Fibroblast of skin of right biceps (primary cell): ENCODE measurements around the gene ACSS1.

ENCODE experiments used
- DNase-seq: peaks from one replicate; pipeline ENCODE4 v3.0.0-alpha.2; 2013

The ACSS1 gene

DNA sequence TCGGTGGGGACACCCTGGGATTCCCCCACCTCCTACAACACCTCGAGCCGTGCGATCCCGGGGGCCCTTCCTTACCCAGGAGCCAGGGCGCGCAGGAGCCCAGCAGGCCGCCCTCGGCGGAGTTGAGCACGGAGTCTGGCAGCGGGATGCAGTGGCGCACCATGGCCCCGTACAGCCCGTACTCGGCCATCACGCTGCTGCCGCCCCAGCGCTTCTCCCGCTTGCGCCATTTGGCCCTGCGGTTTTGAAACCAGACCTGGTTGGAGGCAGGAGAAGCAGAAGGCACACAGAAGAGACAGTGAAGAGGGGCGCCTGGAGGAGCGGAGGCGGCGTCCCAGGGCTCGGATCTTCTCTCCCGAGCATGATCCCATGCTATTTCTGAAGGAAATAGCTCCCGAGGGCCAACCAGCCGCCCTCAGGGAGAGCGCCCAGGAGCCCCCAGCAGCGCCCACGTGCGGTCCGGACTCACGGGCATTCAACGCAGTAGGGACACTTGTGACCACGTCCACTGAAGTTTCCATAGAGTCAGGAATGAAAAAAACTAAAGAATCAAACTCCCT is 19.8 kb upstream of the ACSS1 start:
- no peak for DNase-seq

DNA sequence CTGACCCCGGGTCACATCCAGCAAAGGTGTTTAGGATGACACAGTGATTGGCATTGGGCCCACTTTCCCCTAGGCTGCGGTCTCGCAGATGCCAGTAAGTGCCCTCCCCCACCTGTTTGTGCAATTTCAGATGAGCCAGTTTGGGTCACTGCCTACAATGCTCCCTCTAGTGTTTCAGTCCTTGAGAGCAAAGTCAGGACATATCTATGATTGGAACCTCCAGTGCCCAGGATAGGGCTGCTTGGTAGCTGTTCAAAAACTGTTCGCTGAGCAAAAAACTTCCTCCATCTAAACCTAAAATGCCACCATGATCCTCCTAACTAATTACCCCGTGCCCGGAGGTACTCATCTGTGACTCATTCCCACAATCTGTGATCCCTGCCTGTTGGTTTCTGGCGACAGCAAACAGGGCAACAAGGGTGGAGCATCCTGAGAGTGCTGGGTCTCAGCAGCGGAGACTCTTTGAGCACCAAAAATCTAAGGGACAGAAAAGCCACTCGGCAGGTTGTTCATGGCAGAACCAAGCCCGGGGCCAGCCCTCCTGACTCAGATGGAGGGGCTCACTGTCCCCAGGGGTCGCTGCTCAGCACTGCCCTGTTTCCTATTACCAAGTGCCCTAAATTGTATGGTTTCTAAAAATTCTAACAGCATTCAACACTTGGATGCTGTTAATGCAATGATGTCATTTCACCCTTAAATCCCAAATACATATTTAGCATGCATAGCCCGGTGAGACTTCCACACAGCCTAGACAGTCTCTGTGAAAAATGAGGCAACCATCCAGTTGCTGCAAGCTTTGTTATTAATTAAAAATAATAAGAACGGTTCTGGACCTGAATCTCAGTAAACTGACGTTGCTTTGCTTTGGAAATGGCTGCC is 19.0 kb upstream of the ACSS1 start:
- DNase-seq = no peak

DNA sequence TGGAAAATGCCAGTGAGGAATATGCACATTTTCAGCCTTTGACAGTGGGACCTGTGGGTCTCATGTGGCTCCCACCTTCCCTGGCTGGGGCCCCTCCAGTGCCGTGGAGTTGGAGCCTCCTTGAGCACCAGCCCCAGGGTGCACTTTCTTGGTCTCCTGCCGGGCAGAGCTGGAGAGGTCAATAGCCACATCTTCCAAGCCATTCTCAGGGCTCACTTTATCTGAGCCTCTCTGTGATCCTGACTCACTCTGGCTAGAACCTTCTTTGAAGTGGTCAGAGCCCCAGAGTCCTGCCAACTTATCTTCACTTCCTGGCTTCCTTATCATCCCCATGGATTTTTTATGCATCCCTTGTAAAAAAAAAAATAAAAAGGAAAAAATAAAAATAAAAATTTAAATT is 18.3 kb upstream of the ACSS1 start:
- DNase-seq = no peak

DNA sequence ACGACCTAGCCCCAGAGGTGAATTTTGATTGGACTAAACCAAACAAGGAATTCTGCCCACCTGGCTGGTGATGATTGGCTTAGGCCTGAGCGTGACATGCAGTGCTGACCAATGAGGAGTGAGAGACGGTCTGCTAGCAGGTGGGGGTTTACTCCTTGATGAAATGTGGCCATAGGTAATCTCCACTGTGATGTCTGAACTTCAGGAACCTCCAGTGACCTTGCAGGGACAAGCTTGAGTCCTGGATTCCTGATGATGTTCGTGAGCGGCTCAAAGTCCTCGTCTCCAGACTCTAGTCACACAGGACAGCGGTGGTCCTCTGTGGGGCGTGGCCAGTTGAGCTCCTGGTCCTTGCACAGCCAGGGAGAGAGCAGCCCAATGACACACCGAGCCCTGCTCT is 15.6 kb upstream of the ACSS1 start:
- DNase-seq = no peak

GRCh38 chr20:25072226-25072811 is 14.4 kb upstream of the ACSS1 start:
- DNase-seq = no peak

GRCh38 chr20:25071734-25072133 is 13.8 kb upstream of the ACSS1 start:
- no peak for DNase-seq

- DNase-seq = no peak
These were observed 13.0 kb upstream of the ACSS1 start for GRCh38 chr20:25070821-25071473.

GRCh38 chr20:25067102-25067987 is 9.4 kb upstream of the ACSS1 start:
- DNase-seq = no peak

GRCh38 chr20:25066386-25066785 is 8.4 kb upstream of the ACSS1 start:
- no peak for DNase-seq

DNA sequence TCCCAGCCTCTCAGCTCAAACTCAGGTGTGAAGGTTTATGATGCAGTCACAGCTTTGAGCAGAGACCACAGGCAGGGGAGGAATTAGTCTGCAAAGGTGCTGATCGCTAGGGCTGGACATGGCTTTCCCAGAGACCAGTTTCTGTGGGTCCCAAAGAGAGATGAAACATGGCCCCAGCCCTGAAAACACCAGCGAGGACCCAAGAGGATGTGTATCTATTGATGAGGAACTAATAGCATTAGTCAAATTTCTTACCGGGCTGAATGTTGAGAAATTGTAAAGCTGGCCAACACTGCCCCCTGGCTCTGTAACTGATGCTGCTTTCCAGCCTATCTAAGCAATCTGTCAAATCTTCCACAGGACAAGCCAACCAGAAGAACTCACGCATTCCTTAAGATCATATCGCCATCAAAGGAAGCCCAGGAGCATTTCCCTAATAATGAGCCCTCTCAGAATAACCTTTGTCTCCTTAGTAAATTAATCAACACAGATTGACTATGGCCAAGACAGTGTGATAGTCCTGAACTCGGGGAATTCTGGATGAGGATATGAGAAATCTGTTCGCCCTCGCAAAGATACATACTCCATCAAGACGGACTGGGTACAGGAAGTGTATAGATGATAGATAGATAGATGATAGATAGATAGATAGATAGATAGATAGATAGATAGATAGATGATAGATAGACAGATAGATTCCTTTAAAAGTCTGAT is 7.8 kb upstream of the ACSS1 start:
- DNase-seq = peak; percentile 49

- DNase-seq = no peak
These were observed 7.2 kb upstream of the ACSS1 start for GRCh38 chr20:25065072-25065624.

GRCh38 chr20:25064561-25065071 is 6.7 kb upstream of the ACSS1 start:
- no peak for DNase-seq

DNA sequence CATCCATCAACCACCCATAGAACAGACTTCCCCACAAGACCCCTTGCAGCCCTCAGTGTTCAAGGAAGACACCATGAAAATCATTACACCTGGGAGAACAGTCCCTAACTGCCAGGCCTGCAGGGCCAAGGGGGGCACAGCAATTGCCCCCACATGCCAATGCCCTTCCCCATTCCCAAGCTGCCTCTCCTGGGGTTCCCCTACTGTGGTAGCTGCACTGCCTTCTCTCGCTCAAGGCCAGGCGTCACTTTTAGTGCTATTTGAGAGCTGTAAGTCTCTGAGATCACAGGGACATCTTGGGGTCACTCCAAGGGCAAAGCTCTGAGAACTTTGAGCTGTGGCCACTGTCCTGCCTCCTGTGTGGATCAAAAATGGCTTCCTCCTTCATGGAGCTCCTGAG is 6.0 kb upstream of the ACSS1 start:
- DNase-seq = no peak

GRCh38 chr20:25063546-25063945 is 5.6 kb upstream of the ACSS1 start:
- DNase-seq = no peak

DNA sequence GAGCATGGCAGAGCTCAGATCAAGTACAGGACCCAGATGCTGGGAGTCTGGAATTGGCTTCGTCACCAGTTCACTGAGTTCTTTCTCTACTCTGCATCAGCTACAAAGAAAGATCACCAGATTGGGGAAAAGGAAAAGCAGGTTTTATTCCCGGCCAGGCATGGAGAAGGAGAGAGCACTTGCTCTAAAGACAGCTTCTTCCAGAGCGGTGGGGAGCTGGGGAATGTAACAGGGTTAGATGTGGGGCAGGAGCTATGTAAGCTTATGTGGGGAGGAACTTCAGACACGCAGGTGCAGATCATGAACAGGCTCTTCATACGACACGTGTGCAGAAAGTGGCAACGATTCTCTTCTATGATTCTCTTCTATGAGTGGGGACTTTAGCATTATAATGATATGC is 4.9 kb upstream of the ACSS1 start:
- no peak for DNase-seq

GRCh38 chr20:25061821-25062530 is 4.0 kb upstream of the ACSS1 start:
- DNase-seq = no peak

GRCh38 chr20:25061103-25061799 is 3.3 kb upstream of the ACSS1 start:
- DNase-seq = no peak

DNA sequence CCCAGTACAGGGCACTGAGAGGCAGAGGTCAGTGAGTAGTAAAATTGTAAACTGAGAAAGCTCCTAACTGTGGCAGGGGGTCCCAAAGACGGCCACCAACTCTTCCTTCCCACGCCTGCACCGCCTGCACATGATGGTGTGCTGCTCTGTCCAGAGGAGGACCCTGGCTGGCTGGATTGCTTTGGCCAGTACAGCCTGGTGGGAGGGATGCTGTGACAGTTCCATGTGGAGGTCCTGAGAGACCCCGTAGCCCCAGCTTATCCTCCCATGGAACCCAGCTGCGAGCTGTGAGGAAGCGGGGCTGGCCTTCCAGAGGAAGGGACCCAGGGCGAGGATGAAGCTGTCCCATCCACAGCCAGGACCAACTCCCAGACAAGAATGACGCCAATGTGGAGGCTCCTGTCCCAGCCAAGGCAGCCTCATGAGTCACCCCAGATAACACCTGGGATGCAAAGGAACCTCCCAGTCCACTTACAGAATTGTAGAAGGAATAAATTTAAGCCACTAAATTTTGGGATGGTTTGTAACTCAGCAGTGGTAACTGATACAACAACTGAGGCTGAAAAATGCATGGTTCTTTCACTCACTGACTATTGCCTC is 2.0 kb upstream of the ACSS1 start:
- no peak for DNase-seq
